ENCODE results near the gene GPNMB. TPM values are rescaled to one million over a fixed set of nuclear protein-coding genes. Genes with fewer than 3 reads are reported as not detected.

GPNMB gene
- total RNA-seq, 6 experiments from 2014 or later, result 19.3 to 48.8 (median 44.1) TPM

DNA sequence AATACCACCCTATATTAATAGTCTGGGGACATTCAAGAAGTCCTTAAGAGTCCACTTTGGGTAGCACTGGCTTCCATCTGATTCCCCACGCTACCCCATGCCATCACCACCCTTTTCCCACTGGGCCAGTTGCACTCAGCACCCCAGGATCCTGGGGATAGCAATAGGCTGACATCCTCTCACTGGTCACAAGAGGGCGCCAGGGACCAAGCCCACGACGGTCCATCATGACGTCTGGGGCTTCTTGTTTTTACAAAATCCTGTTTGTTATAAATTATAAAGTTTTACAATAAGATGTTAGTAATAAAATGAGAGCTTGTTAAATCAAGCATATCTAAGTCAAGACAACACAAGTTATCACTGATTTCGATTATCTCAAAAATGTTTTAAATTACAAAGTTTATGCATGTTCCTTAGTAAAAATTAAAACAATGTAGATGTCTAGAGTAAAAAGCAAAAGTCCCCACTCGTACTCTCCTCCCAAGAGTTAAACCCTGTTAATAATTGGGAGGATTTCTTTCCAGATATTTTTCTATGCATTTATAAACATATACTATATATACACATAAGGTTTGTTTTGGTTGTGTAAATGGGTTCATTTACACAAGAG lies 15.4 kb downstream of the GPNMB start:
- H3K4me1 Mint-ChIP-seq (ENCODE audit: low read depth), result no peaks in the 10 kb centered on the region
- H3K4me3 Mint-ChIP-seq, result no peak overlapping the region
- H3K27me3 Mint-ChIP-seq (ENCODE audit: insufficient read depth), result peaks cover 1% of the 10 kb centered on the region
- TF ChIP-seq, protein P1, sequence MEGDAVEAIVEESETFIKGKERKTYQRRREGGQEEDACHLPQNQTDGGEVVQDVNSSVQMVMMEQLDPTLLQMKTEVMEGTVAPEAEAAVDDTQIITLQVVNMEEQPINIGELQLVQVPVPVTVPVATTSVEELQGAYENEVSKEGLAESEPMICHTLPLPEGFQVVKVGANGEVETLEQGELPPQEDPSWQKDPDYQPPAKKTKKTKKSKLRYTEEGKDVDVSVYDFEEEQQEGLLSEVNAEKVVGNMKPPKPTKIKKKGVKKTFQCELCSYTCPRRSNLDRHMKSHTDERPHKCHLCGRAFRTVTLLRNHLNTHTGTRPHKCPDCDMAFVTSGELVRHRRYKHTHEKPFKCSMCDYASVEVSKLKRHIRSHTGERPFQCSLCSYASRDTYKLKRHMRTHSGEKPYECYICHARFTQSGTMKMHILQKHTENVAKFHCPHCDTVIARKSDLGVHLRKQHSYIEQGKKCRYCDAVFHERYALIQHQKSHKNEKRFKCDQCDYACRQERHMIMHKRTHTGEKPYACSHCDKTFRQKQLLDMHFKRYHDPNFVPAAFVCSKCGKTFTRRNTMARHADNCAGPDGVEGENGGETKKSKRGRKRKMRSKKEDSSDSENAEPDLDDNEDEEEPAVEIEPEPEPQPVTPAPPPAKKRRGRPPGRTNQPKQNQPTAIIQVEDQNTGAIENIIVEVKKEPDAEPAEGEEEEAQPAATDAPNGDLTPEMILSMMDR (IDR thresholded peaks at IDR 0.05), result peak; percentile 92
- no peak overlapping the region for H3K27ac Mint-ChIP-seq
- H3K9me3 Mint-ChIP-seq, result no peaks in the 10 kb centered on the region
- 0 out of 2 replicates have a peak, but pooled peaks cover under 1% of the 10 kb centered on the region for H3K36me3 Mint-ChIP-seq (ENCODE audit: low read depth)
- DNase-seq, result peak; percentile 42

DNA sequence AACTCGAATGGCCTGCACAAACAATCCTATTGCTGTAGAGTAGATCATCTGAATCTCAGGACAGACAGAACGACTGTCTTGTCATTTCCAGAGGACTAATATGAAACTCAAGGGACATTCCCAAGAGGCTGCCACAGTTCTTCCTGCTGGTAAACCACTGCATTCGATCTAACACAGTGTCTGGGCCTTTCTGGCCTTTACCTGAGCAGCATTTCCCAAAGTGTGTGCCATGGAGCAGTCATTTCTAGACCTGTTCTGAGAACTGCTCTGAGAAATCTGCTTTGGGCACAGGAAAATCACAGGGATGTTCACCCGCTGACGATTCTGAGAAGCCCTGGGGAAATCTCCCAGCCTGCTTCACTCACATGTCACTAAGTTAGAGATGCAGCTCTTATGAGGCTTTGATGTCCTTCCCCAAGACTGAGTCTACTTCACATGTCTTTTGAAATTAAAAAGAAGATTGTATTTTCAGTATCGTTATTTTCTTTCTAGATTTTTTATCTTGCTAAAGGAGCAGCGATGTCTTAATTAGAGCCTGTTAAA lies 18.4 kb downstream of the GPNMB start:
- no peaks in the 10 kb centered on the region; the same call in 1 of the 2 replicates for H3K27me3 Mint-ChIP-seq (ENCODE audit: insufficient read depth)
- H3K4me1 Mint-ChIP-seq (ENCODE audit: low read depth), result no peaks in the 10 kb centered on the region
- TF ChIP-seq, protein P1 (IDR thresholded peaks at IDR 0.05), result no peak
- H3K36me3 Mint-ChIP-seq (ENCODE audit: low read depth), result 0 out of 2 replicates have a peak, but pooled peaks cover 5% of the 10 kb centered on the region
- H3K27ac Mint-ChIP-seq, result no peak overlapping the region
- no peak overlapping the region for H3K4me3 Mint-ChIP-seq
- H3K9me3 Mint-ChIP-seq, result no peaks in the 10 kb centered on the region
- no peak for DNase-seq

DNA sequence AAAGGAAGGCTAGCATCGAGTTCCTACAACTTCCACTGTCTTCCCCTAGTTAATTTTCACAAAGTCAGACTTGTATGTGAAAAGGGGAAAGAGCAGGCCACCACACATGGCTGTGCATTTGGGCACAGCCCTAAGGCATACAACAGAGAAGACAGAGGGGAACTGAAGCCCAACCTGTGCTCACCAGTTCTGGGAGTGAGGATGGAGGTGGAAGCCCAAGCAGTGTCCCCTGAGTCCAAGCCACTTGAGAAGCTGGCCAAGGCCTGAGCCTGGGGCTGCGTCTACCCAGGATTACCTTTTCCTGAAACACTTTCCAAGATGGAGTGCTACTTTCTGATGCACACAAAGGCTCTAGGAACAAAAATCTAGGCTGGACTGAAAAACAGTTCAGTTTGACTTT lies 20.3 kb downstream of the GPNMB start:
- TF ChIP-seq, protein P1 (IDR thresholded peaks at IDR 0.05), result no peak
- DNase-seq, result no peak
- H3K27me3 Mint-ChIP-seq (ENCODE audit: insufficient read depth), result no peaks in the 10 kb centered on the region; the same call in 1 of the 2 replicates
- no peak overlapping the region for H3K27ac Mint-ChIP-seq
- no peak overlapping the region for H3K4me3 Mint-ChIP-seq
- H3K36me3 Mint-ChIP-seq (ENCODE audit: low read depth), result 0 out of 2 replicates have a peak, but pooled peaks cover 5% of the 10 kb centered on the region
- H3K9me3 Mint-ChIP-seq, result no peaks in the 10 kb centered on the region
- no peaks in the 10 kb centered on the region for H3K4me1 Mint-ChIP-seq (ENCODE audit: low read depth)

DNA sequence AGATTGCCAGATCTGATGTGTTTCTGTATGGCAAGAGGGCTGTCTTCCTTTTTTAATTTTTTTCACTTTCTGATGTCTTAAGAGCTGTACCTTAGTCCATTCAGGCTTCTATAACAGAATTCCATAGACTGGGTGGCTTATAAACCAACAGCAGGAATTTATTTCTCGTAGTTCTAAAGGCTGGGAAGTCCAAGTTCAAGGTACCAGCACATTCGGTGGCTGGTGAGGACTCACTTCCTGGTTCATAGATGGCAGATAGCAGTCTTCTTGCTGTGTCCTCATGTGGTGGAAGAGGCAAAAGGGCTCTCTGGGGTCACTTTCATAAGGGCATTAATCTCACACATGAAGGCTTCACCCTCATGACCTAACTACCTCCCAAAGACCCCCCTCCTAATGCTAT lies 20.8 kb downstream of the GPNMB start:
- Mint-ChIP-seq H3K27me3 (ENCODE audit: insufficient read depth) (no peaks in the 10 kb centered on the region; the same call in 1 of the 2 replicates), H3K4me1 (ENCODE audit: low read depth) (no peaks in the 10 kb centered on the region), H3K4me3 (no peak overlapping the region), H3K9me3 (no peaks in the 10 kb centered on the region), H3K27ac (no peak overlapping the region), H3K36me3 (ENCODE audit: low read depth) (0 out of 2 replicates have a peak, but pooled peaks cover 5% of the 10 kb centered on the region)
- TF ChIP-seq, protein P1 (IDR thresholded peaks at IDR 0.05), result no peak
- DNase-seq, result no peak

DNA sequence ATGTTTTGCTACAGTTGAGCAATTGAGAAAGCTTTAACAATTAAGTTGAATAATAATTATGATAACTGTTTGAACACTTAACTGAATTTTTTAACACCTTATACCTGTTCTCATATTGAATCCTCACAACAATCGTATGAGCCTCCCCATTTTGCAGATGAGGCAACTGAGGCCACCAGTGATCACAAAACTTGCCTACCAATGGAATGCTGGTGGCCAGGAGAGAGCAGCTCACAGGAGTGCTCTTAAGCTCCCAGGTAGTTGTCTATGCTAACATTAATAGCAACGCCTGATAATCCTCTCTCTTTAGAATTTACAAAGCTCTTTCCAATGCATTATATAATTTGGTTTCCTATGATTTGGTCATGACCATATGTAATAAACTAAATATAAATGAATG lies 21.6 kb downstream of the GPNMB start:
- Mint-ChIP-seq H3K4me1 (ENCODE audit: low read depth) (peaks cover 5% of the 10 kb centered on the region), H3K27me3 (ENCODE audit: insufficient read depth) (no peaks in the 10 kb centered on the region; the same call in 1 of the 2 replicates), H3K9me3 (no peaks in the 10 kb centered on the region), H3K4me3 (no peak overlapping the region), H3K27ac (no peak overlapping the region), H3K36me3 (ENCODE audit: low read depth) (0 out of 2 replicates have a peak, but pooled peaks cover 5% of the 10 kb centered on the region)
- no peak for DNase-seq
- TF ChIP-seq, protein P1 (IDR thresholded peaks at IDR 0.05), result no peak

Data from HFFc6 (cell line).